Measurements from ENCODE around the gene MYLK. TPM values are rescaled to one million over a fixed set of nuclear protein-coding genes. Genes with fewer than 3 reads are reported as not detected.

Gene MYLK
- total RNA-seq, 4 donors from 2014 or later: 9.7 to 92.8 (median 32.5) TPM

- 95% methylated on average over 2 of the region's 2 CpGs for WGBS, 2 donors
- TF ChIP-seq POLR2A (IDR thresholded peaks at IDR 0.05) (no peak), CTCF (IDR thresholded peaks at IDR 0.05) (no peak)
- no peak for DNase-seq (ENCODE audit: low spot score in 2 of 2)
Observed at GRCh38 chr3:123808812-123809211, 75.3 kb downstream of the MYLK start.

GRCh38 chr3:123807820-123808219 is 76.3 kb downstream of the MYLK start:
- 52 to 62% methylated on average over 2 of the region's 2 CpGs for WGBS, 2 donors

More at GRCh38 chr3:123808812-123809211, 75.3 kb downstream of the MYLK start:
- intact Hi-C loops (cut with DNase I; ENCODE audit: low total_unique reads): no loop called here
- no peak overlapping the region for H3K4me3 ChIP-seq (ENCODE audit: low read depth, poor library complexity, severe bottlenecking)

GRCh38 chr3:123805504-123805903 is 78.6 kb downstream of the MYLK start:
- TF ChIP-seq CTCF (IDR thresholded peaks at IDR 0.05) (no peak), POLR2A (IDR thresholded peaks at IDR 0.05) (no peak)
- no peak overlapping the region for H3K4me3 ChIP-seq (ENCODE audit: low read depth, poor library complexity, severe bottlenecking)
- no peak for DNase-seq (ENCODE audit: low spot score in 2 of 2)
- intact Hi-C loops (cut with DNase I; ENCODE audit: low total_unique reads): no loop called here
- WGBS, 2 donors: 73% methylated on average over 2 of the region's 2 CpGs

More at GRCh38 chr3:123807820-123808219, 76.3 kb downstream of the MYLK start:
- TF ChIP-seq CTCF (IDR thresholded peaks at IDR 0.05) (no peak), POLR2A (IDR thresholded peaks at IDR 0.05) (no peak)
- intact Hi-C loops (cut with DNase I; ENCODE audit: low total_unique reads): no loop called here
- no peak for DNase-seq (ENCODE audit: low spot score in 2 of 2)
- H3K4me3 ChIP-seq (ENCODE audit: low read depth, poor library complexity, severe bottlenecking): no peak overlapping the region

- 69 to 75% methylated on average over 7 of the region's 7 CpGs for WGBS, 2 donors
- H3K4me3 ChIP-seq (ENCODE audit: low read depth, poor library complexity, severe bottlenecking): no peak overlapping the region
- TF ChIP-seq CTCF (IDR thresholded peaks at IDR 0.05): no peak
- TF ChIP-seq POLR2A (IDR thresholded peaks at IDR 0.05): no peak
- no peak for DNase-seq (ENCODE audit: low spot score in 2 of 2)
- intact Hi-C loops (cut with DNase I; ENCODE audit: low total_unique reads): no loop called here
Observed at GRCh38 chr3:123805101-123805500, 79.0 kb downstream of the MYLK start.

GRCh38 chr3:123804676-123805075 is 79.5 kb downstream of the MYLK start:
- DNase-seq (ENCODE audit: low spot score in 2 of 2): no peak
- 80 to 92% methylated on average over 3 of the region's 3 CpGs for WGBS, 2 donors
- intact Hi-C loops (cut with DNase I; ENCODE audit: low total_unique reads): no loop called here
- no peak overlapping the region for H3K4me3 ChIP-seq (ENCODE audit: low read depth, poor library complexity, severe bottlenecking)
- no peak for TF ChIP-seq POLR2A (IDR thresholded peaks at IDR 0.05)
- TF ChIP-seq CTCF (IDR thresholded peaks at IDR 0.05): no peak

- DNase-seq (ENCODE audit: low spot score in 2 of 2): peak in 1 of 2 donors; percentile 68
- no peak overlapping the region for H3K4me3 ChIP-seq (ENCODE audit: low read depth, poor library complexity, severe bottlenecking)
- TF ChIP-seq CTCF (IDR thresholded peaks at IDR 0.05): no peak
- TF ChIP-seq POLR2A (IDR thresholded peaks at IDR 0.05): no peak
- 31 to 68% methylated on average over 3 to 5 of the region's 5 CpGs for WGBS, 2 donors
- intact Hi-C loops (cut with DNase I; ENCODE audit: low total_unique reads): no loop called here
Observed at GRCh38 chr3:123803521-123803920, 80.6 kb downstream of the MYLK start.

Data from lower leg skin (tissue), 4 donors.